SK-N-SH (cell line): ENCODE results near the gene GMPR. TPM values are rescaled to one million over a fixed set of nuclear protein-coding genes. Genes with fewer than 3 reads are reported as not detected.

Source experiments
- CTCF ChIA-PET: fragments of 300-600, 350-600 bp; formaldehyde crosslinking; extraction: SDS; loops from one replicate; lab custom pipeline; 2021; lab: Yijun Ruan, JAX
- POLR2A ChIA-PET: fragments of 350-600 bp; sonication (Branson Sonifier 250); formaldehyde crosslinking; extraction: SDS; loops from one replicate; lab custom pipeline; 2020; ENCODE audit warnings: antibody characterized with exemption, inconsistent platforms; lab: Yijun Ruan, JAX
- DNase-seq: peaks from one replicate; pipeline ENCODE4 v3.0.0; 2012
- H2AFZ ChIP-seq: fragments of 200-600 bp; sonication (generic); 2 replicates; pipeline ENCODE4 v1.8.1; 2016; ENCODE audit warnings: antibody characterized with exemption, mild to moderate bottlenecking, low read depth
- H3F3A ChIP-seq: fragments of 200-600 bp; sonication (generic); replicated peaks from 2 replicates; pipeline ENCODE3; 2016; ENCODE audit warnings: antibody characterized with exemption, mild to moderate bottlenecking; ENCODE audit not compliant: insufficient read depth
- H3K27ac ChIP-seq, 2 experiments: fragments of 200-500 bp in 1 of 2; fragments of 200-600 bp in 1 of 2; sonication (Bioruptor generic) in 1 of 2; sonication (generic), shearing (Covaris generic) in 1 of 2; 2 replicates each; pipeline versions ENCODE4 v1.5.1 to v1.6.1; 2014 to 2016; ENCODE audit warnings: low read depth in 2 of 2, inconsistent platforms in 1 of 2, low read length in 1 of 2, mild to moderate bottlenecking in 1 of 2, mixed read lengths in 1 of 2
- H3K27me3 ChIP-seq: fragments of 200-600 bp; sonication (generic), shearing (Covaris generic); 2 replicates; pipeline ENCODE4 v1.6.1; 2016; ENCODE audit warnings: mixed run types; ENCODE audit not compliant: insufficient read depth
- H3K36me3 ChIP-seq, 2 experiments: fragments of 200-500 bp in 1 of 2; fragments of 200-600 bp in 1 of 2; sonication (Bioruptor generic) in 1 of 2; sonication (generic) in 1 of 2; replicated peaks in 1 of 2; 2 replicates each; pipeline versions ENCODE3 to v1.5.1; 2014 to 2016; ENCODE audit warnings: low read length in 1 of 2, mild to moderate bottlenecking in 1 of 2; ENCODE audit not compliant: insufficient read depth in 2 of 2, control insufficient read depth in 1 of 2
- H3K4me1 ChIP-seq, 2 experiments: fragments of 200-500 bp in 1 of 2; fragments of 200-600 bp in 1 of 2; sonication (Bioruptor generic) in 1 of 2; sonication (generic), shearing (Covaris generic) in 1 of 2; 2 replicates each; pipeline versions ENCODE4 v1.5.1 to v1.6.1; 2014 to 2016; ENCODE audit warnings: low read depth in 1 of 2, low read length in 1 of 2, mixed run types in 1 of 2; ENCODE audit not compliant: insufficient read depth in 2 of 2, control insufficient read depth in 1 of 2
- H3K4me2 ChIP-seq: fragments of 200-600 bp; sonication (generic), shearing (Covaris generic); 2 replicates; pipeline ENCODE4 v1.6.1; 2017; ENCODE audit warnings: mixed run types
- H3K4me3 ChIP-seq, 2 experiments: fragments of 200-500 bp in 1 of 2; fragments of 200-600 bp in 1 of 2; sonication (Bioruptor generic) in 1 of 2; sonication (generic), shearing (Covaris generic) in 1 of 2; 2 replicates each; pipeline versions ENCODE4 v1.5.1 to v1.8.1; 2014 to 2016; ENCODE audit warnings: low read depth in 2 of 2, inconsistent platforms in 1 of 2, low read length in 1 of 2, mild to moderate bottlenecking in 1 of 2, mixed read lengths in 1 of 2, moderate library complexity in 1 of 2
- H3K79me2 ChIP-seq: fragments of 200-600 bp; sonication (generic); 2 replicates; pipeline ENCODE4 v1.8.1; 2017; ENCODE audit warnings: mild to moderate bottlenecking; ENCODE audit not compliant: insufficient read depth
- H3K9ac ChIP-seq: fragments of 200-600 bp; sonication (generic); 2 replicates; pipeline ENCODE4 v1.6.1; 2017; ENCODE audit warnings: mixed run types
- H3K9me2 ChIP-seq: fragments of 200-600 bp; sonication (generic); 2 replicates; pipeline ENCODE4 v1.6.1; 2017; ENCODE audit warnings: mixed run types
- H3K9me3 ChIP-seq: fragments of 200-600 bp; sonication (generic); 2 replicates; pipeline ENCODE4 v1.6.1; 2017; ENCODE audit warnings: mixed run types, mild to moderate bottlenecking, moderate library complexity
- H4K20me1 ChIP-seq: fragments of 200-600 bp; sonication (generic); 2 replicates; pipeline ENCODE4 v1.6.1; 2017; ENCODE audit warnings: mild to moderate bottlenecking, mixed run types; ENCODE audit not compliant: insufficient read depth
- EZH2phosphoT487 ChIP-seq: fragments of 200-600 bp; sonication (generic); IDR thresholded peaks from 2 replicates; pipeline ENCODE4 v1.6.1; 2017; ENCODE audit warnings: low read depth, mixed run types, mild to moderate bottlenecking, antibody characterized with exemption, moderate library complexity, borderline replicate concordance
- FOSL2 ChIP-seq: IDR thresholded peaks from 2 replicates; pipeline ENCODE4 v1.4.0; 2012; ENCODE audit warnings: low read depth, mild to moderate bottlenecking, moderate library complexity, borderline replicate concordance
- FOXM1 ChIP-seq: IDR thresholded peaks from 2 replicates; pipeline ENCODE4 v1.4.0; 2012; ENCODE audit warnings: low read depth, mild to moderate bottlenecking
- JUND ChIP-seq: IDR thresholded peaks from 2 replicates; pipeline ENCODE4 v1.4.0; 2012
- MAX ChIP-seq: IDR thresholded peaks from 2 replicates; pipeline ENCODE4 v1.4.0; 2012; ENCODE audit warnings: low read depth
- RAD21 ChIP-seq: IDR thresholded peaks from 2 replicates; pipeline ENCODE4 v1.6.1; 2012; ENCODE audit warnings: mild to moderate bottlenecking, low read length
- TEAD4 ChIP-seq: IDR thresholded peaks from 2 replicates; pipeline ENCODE4 v1.4.0; 2012; ENCODE audit warnings: mild to moderate bottlenecking, borderline replicate concordance; ENCODE audit not compliant: insufficient read depth
- WGBS: methylation state at CpG from one replicate; pipeline ENCODE4 v1.1.6; 2017; ENCODE audit warnings: low lambda C conversion rate; 5-methylcytosine and 5-hydroxymethylcytosine counted together
- polyA plus RNA-seq, 3 experiments: library from polyadenylated mRNA; depleted of rRNA; stranded (reverse); fragments of >200 nt; gene quantifications; 2 replicates each; pipeline ENCODE4 v1.2.3, GENCODE V29; 2012
- TF ChIP-seq, protein P1 (sequence below): IDR thresholded peaks from 2 replicates; pipeline ENCODE4 v1.4.0; 2012; ENCODE audit warnings: low read depth, borderline replicate concordance
- TF ChIP-seq, protein P2 (sequence below): fragments of 200-600 bp; sonication (generic); IDR thresholded peaks from 2 replicates; pipeline ENCODE4 v1.6.1; 2017; ENCODE audit warnings: antibody characterized with exemption, mild to moderate bottlenecking, moderate library complexity
- TF ChIP-seq, protein P3 (sequence below): fragments of 150-350 bp; IDR thresholded peaks from 2 replicates; pipeline ENCODE4 v1.6.1; 2017; ENCODE audit warnings: antibody characterized with exemption, low read length, low read depth, borderline replicate concordance

Gene GMPR
- polyA plus RNA-seq, 1 of the 3 experiments (the other 2 are of a cell fraction): 21.0 TPM

DNA sequence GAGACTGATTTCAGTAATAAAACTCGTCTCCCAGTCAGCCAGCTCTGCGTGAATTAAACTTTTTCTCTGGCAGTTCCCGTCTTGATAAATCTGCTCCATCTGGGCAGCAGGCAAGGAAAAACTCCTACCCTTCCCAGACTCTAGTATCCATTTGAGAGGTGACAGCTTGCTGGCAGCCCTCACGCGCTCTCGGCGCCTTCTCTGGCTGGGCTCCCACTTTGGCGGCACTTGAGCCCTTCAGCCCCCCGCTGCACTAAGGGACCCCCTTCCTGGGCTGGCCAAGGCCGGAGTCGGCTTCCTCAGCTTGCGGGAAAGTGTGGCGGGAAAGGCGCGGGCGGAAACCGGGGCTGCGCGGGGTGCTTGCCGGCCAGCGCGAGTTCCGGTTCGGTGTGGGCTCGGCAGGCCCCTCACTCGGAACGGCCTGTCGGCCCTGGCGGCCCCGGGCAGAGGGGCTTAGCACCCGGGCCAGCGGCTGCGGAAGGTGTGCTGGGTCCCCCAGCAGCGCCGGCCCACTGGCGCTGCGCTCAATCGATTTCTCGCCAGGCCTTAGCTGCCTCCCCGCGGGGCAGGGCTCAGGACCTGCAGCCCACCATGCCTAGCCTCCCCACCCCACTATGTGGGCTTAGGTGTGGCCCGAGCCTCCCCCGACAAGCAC lies 21.8 kb upstream of the GMPR start:
- 92% methylated on average over 28 of the region's 43 CpGs for WGBS
- Histone ChIP-seq H3K4me3 (no peak overlapping the region), H3K27ac (no peak overlapping the region), H3K36me3 (no peaks in the 10 kb centered on the region), H2AFZ (no peak overlapping the region), H3F3A (peaks cover 7% of the 10 kb centered on the region), H3K9me3 (no peaks in the 10 kb centered on the region), H3K27me3 (no peaks in the 10 kb centered on the region), H3K79me2 (no peaks in the 10 kb centered on the region), H3K9ac (no peak overlapping the region), H3K4me2 (no peak overlapping the region), H3K4me1 (peaks cover 0 to 3% of the 10 kb centered on the region in 2 experiments; a peak in 1 of 4 replicates), H3K9me2 (no peaks in the 10 kb centered on the region), H4K20me1 (no peaks in the 10 kb centered on the region)
- TF ChIP-seq TEAD4 (no peak), FOXM1 (no peak), MAX (no peak), JUND (no peak), RAD21 (no peak), FOSL2 (no peak), EZH2phosphoT487 (no peak)
- TF ChIP-seq, protein P1, sequence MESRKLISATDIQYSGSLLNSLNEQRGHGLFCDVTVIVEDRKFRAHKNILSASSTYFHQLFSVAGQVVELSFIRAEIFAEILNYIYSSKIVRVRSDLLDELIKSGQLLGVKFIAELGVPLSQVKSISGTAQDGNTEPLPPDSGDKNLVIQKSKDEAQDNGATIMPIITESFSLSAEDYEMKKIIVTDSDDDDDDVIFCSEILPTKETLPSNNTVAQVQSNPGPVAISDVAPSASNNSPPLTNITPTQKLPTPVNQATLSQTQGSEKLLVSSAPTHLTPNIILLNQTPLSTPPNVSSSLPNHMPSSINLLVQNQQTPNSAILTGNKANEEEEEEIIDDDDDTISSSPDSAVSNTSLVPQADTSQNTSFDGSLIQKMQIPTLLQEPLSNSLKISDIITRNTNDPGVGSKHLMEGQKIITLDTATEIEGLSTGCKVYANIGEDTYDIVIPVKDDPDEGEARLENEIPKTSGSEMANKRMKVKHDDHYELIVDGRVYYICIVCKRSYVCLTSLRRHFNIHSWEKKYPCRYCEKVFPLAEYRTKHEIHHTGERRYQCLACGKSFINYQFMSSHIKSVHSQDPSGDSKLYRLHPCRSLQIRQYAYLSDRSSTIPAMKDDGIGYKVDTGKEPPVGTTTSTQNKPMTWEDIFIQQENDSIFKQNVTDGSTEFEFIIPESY: no peak
- TF ChIP-seq, protein P2, sequence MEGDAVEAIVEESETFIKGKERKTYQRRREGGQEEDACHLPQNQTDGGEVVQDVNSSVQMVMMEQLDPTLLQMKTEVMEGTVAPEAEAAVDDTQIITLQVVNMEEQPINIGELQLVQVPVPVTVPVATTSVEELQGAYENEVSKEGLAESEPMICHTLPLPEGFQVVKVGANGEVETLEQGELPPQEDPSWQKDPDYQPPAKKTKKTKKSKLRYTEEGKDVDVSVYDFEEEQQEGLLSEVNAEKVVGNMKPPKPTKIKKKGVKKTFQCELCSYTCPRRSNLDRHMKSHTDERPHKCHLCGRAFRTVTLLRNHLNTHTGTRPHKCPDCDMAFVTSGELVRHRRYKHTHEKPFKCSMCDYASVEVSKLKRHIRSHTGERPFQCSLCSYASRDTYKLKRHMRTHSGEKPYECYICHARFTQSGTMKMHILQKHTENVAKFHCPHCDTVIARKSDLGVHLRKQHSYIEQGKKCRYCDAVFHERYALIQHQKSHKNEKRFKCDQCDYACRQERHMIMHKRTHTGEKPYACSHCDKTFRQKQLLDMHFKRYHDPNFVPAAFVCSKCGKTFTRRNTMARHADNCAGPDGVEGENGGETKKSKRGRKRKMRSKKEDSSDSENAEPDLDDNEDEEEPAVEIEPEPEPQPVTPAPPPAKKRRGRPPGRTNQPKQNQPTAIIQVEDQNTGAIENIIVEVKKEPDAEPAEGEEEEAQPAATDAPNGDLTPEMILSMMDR: no peak
- TF ChIP-seq, protein P3, sequence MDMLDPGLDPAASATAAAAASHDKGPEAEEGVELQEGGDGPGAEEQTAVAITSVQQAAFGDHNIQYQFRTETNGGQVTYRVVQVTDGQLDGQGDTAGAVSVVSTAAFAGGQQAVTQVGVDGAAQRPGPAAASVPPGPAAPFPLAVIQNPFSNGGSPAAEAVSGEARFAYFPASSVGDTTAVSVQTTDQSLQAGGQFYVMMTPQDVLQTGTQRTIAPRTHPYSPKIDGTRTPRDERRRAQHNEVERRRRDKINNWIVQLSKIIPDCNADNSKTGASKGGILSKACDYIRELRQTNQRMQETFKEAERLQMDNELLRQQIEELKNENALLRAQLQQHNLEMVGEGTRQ: no peak
- DNase-seq: no peak
- ChIA-PET CTCF (interaction anchor here (1.1 to 2.4 kb wide), 2 partner anchors 11 to 34 kb away, joined by 6 to 7 read pairs; no protein-coding TSS in a partner anchor), POLR2A (no interaction called here)
